PC-9 (cell line): ENCODE data around the gene CBX2. TPM values are rescaled to one million over a fixed set of nuclear protein-coding genes. Genes with fewer than 3 reads are reported as not detected.

ENCODE experiments used
- BruUV-seq: library from RNA; stranded (reverse); fragments of 400-500 nt; replicated peaks from 2 replicates; lab custom pipeline; 2021; lab: Mats Ljungman, UMichigan
- CTCF ChIA-PET: fragments of 300-600 bp; sonication (Branson Sonifier 250); formaldehyde crosslinking; loops from one replicate; lab custom pipeline; 2022; ENCODE audit warnings: antibody characterized with exemption; lab: Charles Lee
- POLR2A ChIA-PET: fragments of 300-600 bp; sonication (Branson Sonifier 250); formaldehyde crosslinking; loops from one replicate; lab custom pipeline; 2022; ENCODE audit warnings: antibody characterized with exemption; ENCODE audit not compliant: unreplicated experiment; lab: Charles Lee
- DNase-seq, 2 experiments: peaks; one replicate each; pipeline versions ENCODE4 v3.0.0 to v3.0.0-alpha.2; 2015 to 2022; ENCODE audit warnings: mixed read lengths in 1 of 2
- H2AFZ ChIP-seq: fragments of 200-600 bp; sonication (generic); 2 replicates; pipeline ENCODE4 v1.8.1; 2017; ENCODE audit warnings: antibody characterized with exemption
- H3F3A ChIP-seq: fragments of 200-600 bp; sonication (generic); 2 replicates; pipeline ENCODE4 v1.8.1; 2017; ENCODE audit warnings: antibody characterized with exemption, mild to moderate bottlenecking, low read depth; ENCODE audit not compliant: insufficient read depth
- H3K27ac ChIP-seq: fragments of 200-600 bp; sonication (generic); 2 replicates; pipeline ENCODE4 v1.6.1; 2016; ENCODE audit warnings: mixed run types
- H3K27me3 ChIP-seq: fragments of 200-600 bp; sonication (generic); 2 replicates; pipeline ENCODE4 v1.6.1; 2016; ENCODE audit warnings: low read depth, mixed run types; ENCODE audit not compliant: insufficient read depth
- H3K36me3 ChIP-seq: fragments of 200-600 bp; sonication (generic); 2 replicates; pipeline ENCODE4 v1.6.1; 2016; ENCODE audit warnings: low read depth, mixed run types
- H3K4me1 ChIP-seq: fragments of 200-600 bp; sonication (generic); replicated peaks from 2 replicates; pipeline ENCODE4 v1.6.1; 2016; ENCODE audit warnings: mixed run types; ENCODE audit not compliant: insufficient read depth
- H3K4me2 ChIP-seq: fragments of 200-600 bp; sonication (generic); 2 replicates; pipeline ENCODE4 v1.6.1; 2017; ENCODE audit warnings: mixed run types
- H3K4me3 ChIP-seq: fragments of 200-600 bp; sonication (generic); 2 replicates; pipeline ENCODE4 v1.6.1; 2016; ENCODE audit warnings: mixed run types
- H3K79me2 ChIP-seq: fragments of 200-600 bp; sonication (generic); 2 replicates; pipeline ENCODE4 v1.6.1; 2017; ENCODE audit warnings: low read depth, mixed run types
- H3K9me2 ChIP-seq: fragments of 200-600 bp; sonication (generic); 2 replicates; pipeline ENCODE4 v1.8.1; 2017; ENCODE audit warnings: mild to moderate bottlenecking; ENCODE audit not compliant: insufficient read depth
- H3K9me3 ChIP-seq: fragments of 200-600 bp; sonication (generic); 2 replicates; pipeline ENCODE4 v1.8.1; 2016; ENCODE audit warnings: low read depth; ENCODE audit not compliant: insufficient read depth
- H4K20me1 ChIP-seq: fragments of 200-600 bp; sonication (generic); 2 replicates; pipeline ENCODE4 v1.8.1; 2017; ENCODE audit not compliant: insufficient read depth
- CTCF ChIP-seq: fragments of 200-600 bp; sonication (generic); conservative IDR thresholded peaks from 2 replicates; pipeline ENCODE4 v1.6.1; 2017; ENCODE audit warnings: mixed run types, antibody characterized with exemption, mild to moderate bottlenecking, moderate library complexity
- EZH2 ChIP-seq: fragments of 200-600 bp; sonication (generic); IDR thresholded peaks from 2 replicates; pipeline ENCODE4 v1.8.0; 2017; ENCODE audit warnings: antibody characterized with exemption, low read depth
- intact Hi-C: fragments of 100-400 bp; cut with micrococcal nuclease; formaldehyde crosslinking; loops from one replicate; pipeline ENCODE4 v1.10.0; 2022; ENCODE audit not compliant: unreplicated experiment
- total RNA-seq: library from RNA; stranded (reverse); gene quantifications from 2 replicates; pipeline ENCODE4 v1.2.3, GENCODE V29; 2021

CBX2 gene
- total RNA-seq, 1 experiment from 2014 or later = 32.6 TPM

DNA sequence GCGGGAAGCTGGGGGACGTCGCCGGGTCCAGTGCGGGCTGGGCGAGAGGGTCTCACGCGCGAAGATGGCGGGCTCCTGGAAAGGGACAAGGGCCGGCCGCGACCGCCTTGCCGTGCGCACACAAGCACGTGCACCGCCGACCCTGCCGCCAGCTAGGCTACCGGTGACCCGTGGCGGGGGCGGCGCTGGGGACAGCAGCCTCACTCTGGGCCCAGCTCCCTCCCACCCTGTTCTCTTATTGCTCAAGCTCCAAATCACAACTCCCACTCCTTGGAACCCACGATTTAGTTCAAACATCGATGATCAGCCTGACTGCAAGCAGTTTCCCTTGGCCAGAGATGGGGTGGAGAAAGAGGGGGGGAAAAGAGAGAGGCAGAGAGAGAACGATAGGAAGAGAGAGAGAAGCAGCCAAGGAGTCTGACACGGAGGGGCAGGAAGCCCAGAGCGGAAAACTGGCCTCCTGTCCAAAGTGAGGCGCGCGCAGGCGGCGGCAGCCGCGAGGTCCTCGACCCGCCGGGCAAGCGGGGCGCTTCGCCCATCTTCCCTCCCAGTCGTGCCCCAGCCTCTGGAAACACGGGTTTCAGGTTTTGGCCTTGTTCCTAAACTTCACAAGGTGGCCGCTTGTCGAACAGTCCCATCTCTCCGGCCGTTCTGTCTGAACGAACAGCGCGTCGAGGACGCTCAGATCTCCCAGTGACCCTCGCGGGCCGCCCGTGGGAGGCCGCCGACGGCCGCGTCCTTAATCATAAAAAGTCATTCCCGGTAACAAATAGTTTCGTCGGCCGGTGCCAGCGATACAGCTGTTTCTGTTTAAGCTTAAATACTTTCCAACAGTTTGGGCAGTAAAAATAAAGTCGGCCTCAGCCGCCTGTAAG, 20.6 kb downstream of the CBX2 start:
- Histone ChIP-seq H3F3A (no peaks in the 10 kb centered on the region; the same call in 1 of the 2 replicates), H3K79me2 (peaks cover 8% of the 10 kb centered on the region; the same call in 1 of the 2 replicates), H3K4me1 (peaks cover 10% of the 10 kb centered on the region; the same call in 1 of the 2 replicates), H3K4me3 (no peak overlapping the region), H3K36me3 (no peaks in the 10 kb centered on the region), H3K27me3 (peaks cover 20% of the 10 kb centered on the region; the same call in 1 of the 2 replicates), H2AFZ (no peak overlapping the region), H4K20me1 (no peaks in the 10 kb centered on the region), H3K9me2 (no peaks in the 10 kb centered on the region), H3K27ac (no peak overlapping the region), H3K9me3 (no peaks in the 10 kb centered on the region), H3K4me2 (peak overlapping the region; percentile 73; the same call in 1 of the 2 replicates)
- CTCF ChIA-PET = no interaction called here
- DNase-seq = peak in 1 of 2 experiments; percentile 25
- intact Hi-C loops = no loop called here
- POLR2A ChIA-PET = no interaction called here
- TF ChIP-seq EZH2 (no peak), CTCF (no peak)
- no TSS peak for BruUV-seq

GRCh38 chr17:79799174-79799537, 21.2 kb downstream of the CBX2 start:
- H3K4me2 ChIP-seq = no peak overlapping the region
- ChIA-PET POLR2A (no interaction called here), CTCF (no interaction called here)
- H3K27me3 ChIP-seq = peaks cover 21% of the 10 kb centered on the region; the same call in 1 of the 2 replicates
- intact Hi-C loops = no loop called here
- no peak overlapping the region for H3K27ac ChIP-seq
- H4K20me1 ChIP-seq = no peaks in the 10 kb centered on the region
- peaks cover 8% of the 10 kb centered on the region; the same call in 1 of the 2 replicates for H3K79me2 ChIP-seq
- no peaks in the 10 kb centered on the region for H3K9me2 ChIP-seq
- H3K4me1 ChIP-seq = peaks cover 10% of the 10 kb centered on the region; the same call in 1 of the 2 replicates
- no TSS peak for BruUV-seq
- no peaks in the 10 kb centered on the region; the same call in 1 of the 2 replicates for H3F3A ChIP-seq
- H2AFZ ChIP-seq = no peak overlapping the region
- DNase-seq = no peak
- H3K4me3 ChIP-seq = no peak overlapping the region
- H3K36me3 ChIP-seq = no peaks in the 10 kb centered on the region
- TF ChIP-seq EZH2 = no peak
- TF ChIP-seq CTCF = no peak
- H3K9me3 ChIP-seq = no peaks in the 10 kb centered on the region

DNA sequence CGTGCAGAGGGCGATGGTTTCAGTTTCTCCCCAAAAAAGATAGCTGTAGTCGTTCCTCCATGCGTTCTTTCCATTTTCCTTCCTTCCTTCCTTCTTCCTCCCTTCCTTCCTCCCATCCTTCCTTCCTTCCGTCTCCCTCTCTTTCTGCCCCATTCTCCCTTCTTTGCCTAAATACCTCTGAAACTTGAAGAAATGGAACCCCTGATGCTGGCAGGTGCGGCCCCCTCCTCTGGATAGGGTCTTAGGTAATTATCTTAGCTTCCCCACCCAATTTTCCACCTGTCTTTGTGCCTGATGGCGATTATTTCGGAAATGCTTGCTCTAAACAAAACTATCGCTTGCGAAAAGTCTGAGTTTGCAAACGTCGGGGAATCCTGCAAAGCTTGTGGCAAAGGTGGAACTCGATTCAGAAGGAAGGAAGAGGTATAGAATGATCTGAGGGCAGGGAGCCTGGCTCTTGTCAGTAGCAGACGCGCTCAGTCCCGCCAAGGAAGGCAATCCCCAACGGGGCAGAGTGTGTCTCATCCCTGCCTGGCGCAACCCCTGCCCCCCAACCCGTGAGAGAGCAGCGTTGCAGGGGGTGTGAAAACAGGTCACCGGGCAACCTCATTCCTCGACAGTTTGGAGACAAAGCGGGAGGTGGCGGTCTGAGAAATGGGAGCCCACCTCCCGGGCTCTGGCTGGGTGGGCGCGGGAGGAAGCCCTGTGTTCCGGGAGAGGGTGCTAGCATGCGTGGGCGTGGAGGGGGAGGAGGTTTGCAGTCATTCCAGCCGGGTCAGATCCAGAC, 21.8 kb downstream of the CBX2 start:
- BruUV-seq = no TSS peak
- Histone ChIP-seq H3F3A (no peaks in the 10 kb centered on the region; the same call in 1 of the 2 replicates), H4K20me1 (no peaks in the 10 kb centered on the region), H3K4me1 (peaks cover 10% of the 10 kb centered on the region; the same call in 1 of the 2 replicates), H3K9me2 (no peaks in the 10 kb centered on the region), H3K27me3 (peaks cover 24% of the 10 kb centered on the region), H3K4me3 (peak overlapping the region; percentile 61; the same call in 1 of the 2 replicates), H3K79me2 (peaks cover 8% of the 10 kb centered on the region; the same call in 1 of the 2 replicates), H2AFZ (no peak overlapping the region), H3K4me2 (peak overlapping the region; percentile 84), H3K27ac (no peak overlapping the region), H3K9me3 (no peaks in the 10 kb centered on the region), H3K36me3 (no peaks in the 10 kb centered on the region)
- CTCF ChIA-PET = no interaction called here
- POLR2A ChIA-PET = interaction anchor here (0.6 kb wide), 1 partner anchor 161 kb away, joined by 3 read pairs; no protein-coding TSS in a partner anchor
- intact Hi-C loops = loop anchor here (2.0 kb wide), 1 partner anchor 117 kb away; no protein-coding TSS in a partner anchor
- DNase-seq = no peak
- TF ChIP-seq CTCF (no peak), EZH2 (no peak)
